ENCODE data around the gene BAZ2B. TPM values are rescaled to one million over a fixed set of nuclear protein-coding genes. Genes with fewer than 3 reads are reported as not detected.
"Not testable (repeated sequence)": the region's sequence is repeated elsewhere in the genome, so short reads cannot be mapped to it uniquely, and the experiment has no call there.

Gene BAZ2B
- total RNA-seq, 2 donors from 2014 or later: 16.8 to 19.7 TPM

GRCh38 chr2:159555651-159556392 lies 60.5 kb downstream of the BAZ2B start:
- Mint-ChIP-seq H3K9me3 (no peaks in the 10 kb centered on the region), H3K27me3 (ENCODE audit: low read depth) (no peaks in the 10 kb centered on the region), H3K4me3 (no peak overlapping the region), H3K27ac (no peak overlapping the region), H3K36me3 (ENCODE audit: insufficient read depth in 2 of 2) (no peaks in the 10 kb centered on the region), H3K4me1 (ENCODE audit: low read depth) (no peaks in the 10 kb centered on the region)
- DNase-seq: no peak
- ATAC-seq (replicated peaks in 1 of 2): no peak

- Mint-ChIP-seq H3K27me3 (ENCODE audit: low read depth) (no peaks in the 10 kb centered on the region), H3K9me3 (no peaks in the 10 kb centered on the region), H3K4me3 (no peak overlapping the region), H3K4me1 (ENCODE audit: low read depth) (peaks cover 5% of the 10 kb centered on the region), H3K36me3 (ENCODE audit: insufficient read depth in 2 of 2) (no peaks in the 10 kb centered on the region), H3K27ac (no peak overlapping the region)
- no peak for ATAC-seq (replicated peaks in 1 of 2)
- no peak for DNase-seq
Measured at GRCh38 chr2:159553727-159554126, 62.6 kb downstream of the BAZ2B start.

- Mint-ChIP-seq H3K27ac (no peak overlapping the region), H3K4me3 (no peak overlapping the region), H3K36me3 (ENCODE audit: insufficient read depth in 2 of 2) (no peaks in the 10 kb centered on the region), H3K27me3 (ENCODE audit: low read depth) (no peaks in the 10 kb centered on the region), H3K4me1 (ENCODE audit: low read depth) (peaks cover 5% of the 10 kb centered on the region), H3K9me3 (no peaks in the 10 kb centered on the region)
- no peak for DNase-seq
- no peak for ATAC-seq (replicated peaks in 1 of 2)
Measured at GRCh38 chr2:159551806-159552205, 64.5 kb downstream of the BAZ2B start.

GRCh38 chr2:159550231-159550630 lies 66.1 kb downstream of the BAZ2B start:
- ATAC-seq (replicated peaks in 1 of 2) (no peak), DNase-seq (no peak)
- Mint-ChIP-seq H3K36me3 (ENCODE audit: insufficient read depth in 2 of 2) (no peaks in the 10 kb centered on the region), H3K27ac (no peak overlapping the region), H3K9me3 (no peaks in the 10 kb centered on the region), H3K27me3 (ENCODE audit: low read depth) (no peaks in the 10 kb centered on the region), H3K4me1 (ENCODE audit: low read depth) (peaks cover 5% of the 10 kb centered on the region), H3K4me3 (no peak overlapping the region)

GRCh38 chr2:159549234-159549633 lies 67.1 kb downstream of the BAZ2B start:
- Mint-ChIP-seq H3K36me3 (ENCODE audit: insufficient read depth in 2 of 2) (no peaks in the 10 kb centered on the region), H3K4me3 (no peak overlapping the region), H3K27me3 (ENCODE audit: low read depth) (no peaks in the 10 kb centered on the region), H3K27ac (no peak overlapping the region), H3K9me3 (no peaks in the 10 kb centered on the region), H3K4me1 (ENCODE audit: low read depth) (peaks cover 5% of the 10 kb centered on the region)
- no peak for DNase-seq
- ATAC-seq (replicated peaks in 1 of 2): no peak

GRCh38 chr2:159546716-159547430 lies 69.5 kb downstream of the BAZ2B start:
- H3K4me3 Mint-ChIP-seq: no peak overlapping the region
- H3K4me1 Mint-ChIP-seq (ENCODE audit: low read depth): peaks cover 5% of the 10 kb centered on the region
- ATAC-seq (replicated peaks in 1 of 2) (no peak), DNase-seq (no peak)
- H3K36me3 Mint-ChIP-seq (ENCODE audit: insufficient read depth in 2 of 2): peaks cover 2% of the 10 kb centered on the region in 2 donors
- peaks cover 2 to 4% of the 10 kb centered on the region in 2 donors for H3K9me3 Mint-ChIP-seq
- H3K27me3 Mint-ChIP-seq (ENCODE audit: low read depth): no peaks in the 10 kb centered on the region
- no peak overlapping the region for H3K27ac Mint-ChIP-seq

- ATAC-seq (replicated peaks in 1 of 2) (no peak), DNase-seq (no peak)
- Mint-ChIP-seq H3K4me3 (no peak overlapping the region), H3K36me3 (ENCODE audit: insufficient read depth in 2 of 2) (peaks cover 4 to 5% of the 10 kb centered on the region in 2 donors), H3K4me1 (ENCODE audit: low read depth) (peaks cover 5% of the 10 kb centered on the region), H3K9me3 (peaks cover 3 to 5% of the 10 kb centered on the region in 2 donors), H3K27me3 (ENCODE audit: low read depth) (no peaks in the 10 kb centered on the region), H3K27ac (no peak overlapping the region)
Measured at GRCh38 chr2:159546039-159546438, 70.3 kb downstream of the BAZ2B start.

- H3K4me1 Mint-ChIP-seq (ENCODE audit: low read depth): peaks cover 5% of the 10 kb centered on the region
- no peak overlapping the region for H3K27ac Mint-ChIP-seq
- H3K27me3 Mint-ChIP-seq (ENCODE audit: low read depth): no peaks in the 10 kb centered on the region
- H3K4me3 Mint-ChIP-seq: no peak overlapping the region
- no peak for DNase-seq
- no peak for ATAC-seq (replicated peaks in 1 of 2)
- peaks cover 4 to 5% of the 10 kb centered on the region in 2 donors for H3K36me3 Mint-ChIP-seq (ENCODE audit: insufficient read depth in 2 of 2)
- peaks cover 3 to 5% of the 10 kb centered on the region in 2 donors for H3K9me3 Mint-ChIP-seq
Measured at GRCh38 chr2:159545085-159545484, 71.3 kb downstream of the BAZ2B start.

- H3K36me3 Mint-ChIP-seq (ENCODE audit: insufficient read depth in 2 of 2): peaks cover 4 to 5% of the 10 kb centered on the region in 2 donors
- H3K9me3 Mint-ChIP-seq: peaks cover 3 to 5% of the 10 kb centered on the region in 2 donors
- H3K27ac Mint-ChIP-seq: no peak overlapping the region
- no peaks in the 10 kb centered on the region for H3K27me3 Mint-ChIP-seq (ENCODE audit: low read depth)
- ATAC-seq (replicated peaks in 1 of 2): no peak
- DNase-seq: no peak
- no peak overlapping the region for H3K4me3 Mint-ChIP-seq
- H3K4me1 Mint-ChIP-seq (ENCODE audit: low read depth): no peaks in the 10 kb centered on the region
Measured at GRCh38 chr2:159542101-159542500, 74.2 kb downstream of the BAZ2B start.

- no peak overlapping the region for H3K4me3 Mint-ChIP-seq
- no peaks in the 10 kb centered on the region for H3K27me3 Mint-ChIP-seq (ENCODE audit: low read depth)
- H3K27ac Mint-ChIP-seq: no peak overlapping the region
- H3K36me3 Mint-ChIP-seq (ENCODE audit: insufficient read depth in 2 of 2): peaks cover 4 to 5% of the 10 kb centered on the region in 2 donors
- no peak for ATAC-seq (replicated peaks in 1 of 2)
- no peak for DNase-seq
- no peaks in the 10 kb centered on the region for H3K4me1 Mint-ChIP-seq (ENCODE audit: low read depth)
- H3K9me3 Mint-ChIP-seq: peaks cover 3 to 5% of the 10 kb centered on the region in 2 donors
Measured at GRCh38 chr2:159539701-159540100, 76.6 kb downstream of the BAZ2B start.

- H3K9me3 Mint-ChIP-seq: peaks cover 3% of the 10 kb centered on the region in 2 donors
- H3K27ac Mint-ChIP-seq: no peak overlapping the region
- ATAC-seq (replicated peaks in 1 of 2) (no peak), DNase-seq (no peak)
- H3K4me3 Mint-ChIP-seq: no peak overlapping the region
- peaks cover 4 to 5% of the 10 kb centered on the region in 2 donors for H3K36me3 Mint-ChIP-seq (ENCODE audit: insufficient read depth in 2 of 2)
- no peaks in the 10 kb centered on the region for H3K27me3 Mint-ChIP-seq (ENCODE audit: low read depth)
- no peaks in the 10 kb centered on the region for H3K4me1 Mint-ChIP-seq (ENCODE audit: low read depth)
Measured at GRCh38 chr2:159538801-159539200, 77.5 kb downstream of the BAZ2B start.

- H3K27ac Mint-ChIP-seq: not testable (repeated sequence)
Measured at GRCh38 chr2:159535261-159535660, 81.1 kb downstream of the BAZ2B start.

GRCh38 chr2:159531475-159531874 lies 84.9 kb downstream of the BAZ2B start:
- Mint-ChIP-seq H3K27ac (no peak overlapping the region), H3K27me3 (ENCODE audit: low read depth) (no peaks in the 10 kb centered on the region), H3K4me3 (no peak overlapping the region), H3K9me3 (no peaks in the 10 kb centered on the region), H3K36me3 (ENCODE audit: insufficient read depth in 2 of 2) (no peaks in the 10 kb centered on the region), H3K4me1 (ENCODE audit: low read depth) (no peaks in the 10 kb centered on the region)
- ATAC-seq (replicated peaks in 1 of 2) (no peak), DNase-seq (no peak)

More at GRCh38 chr2:159535261-159535660, 81.1 kb downstream of the BAZ2B start:
- not testable (repeated sequence) for H3K36me3 Mint-ChIP-seq (ENCODE audit: insufficient read depth in 2 of 2); H3K9me3 Mint-ChIP-seq; DNase-seq; H3K4me3 Mint-ChIP-seq; H3K27me3 Mint-ChIP-seq (ENCODE audit: low read depth); ATAC-seq (replicated peaks in 1 of 2); H3K4me1 Mint-ChIP-seq (ENCODE audit: low read depth)
